ENCODE results near the gene C11orf91.
"Not testable (repeated sequence)": the region's sequence is repeated elsewhere in the genome, so short reads cannot be mapped to it uniquely, and the experiment has no call there.

The C11orf91 gene

GRCh38 chr11:33700502-33701271 lies at the start of gene C11orf91:
C11orf91 (minus strand) TSS chr11:33700826; CDS start chr11:33700740, 86 bp downstream.
- peak; percentile 93 for DNase-seq

- DNase-seq, result no peak
Observed at GRCh38 chr11:33747979-33748378, 47.4 kb upstream of the C11orf91 start.

GRCh38 chr11:33743291-33743690 lies 42.7 kb upstream of the C11orf91 start:
- no peak for DNase-seq

- DNase-seq, result no peak
Observed at GRCh38 chr11:33742249-33742851, 41.7 kb upstream of the C11orf91 start.

- no peak for DNase-seq
Observed at GRCh38 chr11:33741806-33742205, 41.2 kb upstream of the C11orf91 start.

- DNase-seq, result no peak
Observed at GRCh38 chr11:33737362-33737821, 36.8 kb upstream of the C11orf91 start.

GRCh38 chr11:33736148-33736812 lies 35.7 kb upstream of the C11orf91 start, which contains the start of gene CD59:
CD59 (minus strand) TSS chr11:33736423; CDS start chr11:33722445, 13,978 bp downstream.
- DNase-seq, result peak; percentile 89

GRCh38 chr11:33735271-33736147 lies 34.9 kb upstream of the C11orf91 start:
- peak; percentile 48 for DNase-seq

- DNase-seq, result no peak
Observed at GRCh38 chr11:33734441-33735270, 34.0 kb upstream of the C11orf91 start.

- no peak for DNase-seq
Observed at GRCh38 chr11:33733980-33734379, 33.4 kb upstream of the C11orf91 start.

GRCh38 chr11:33731723-33732531 lies 31.3 kb upstream of the C11orf91 start:
- peak; percentile 53 for DNase-seq

GRCh38 chr11:33730716-33731115 lies 30.1 kb upstream of the C11orf91 start:
- DNase-seq, result no peak

GRCh38 chr11:33729072-33729664 lies 28.5 kb upstream of the C11orf91 start:
- DNase-seq, result not testable (repeated sequence)

- not testable (repeated sequence) for DNase-seq
Observed at GRCh38 chr11:33727539-33727938, 26.9 kb upstream of the C11orf91 start.

GRCh38 chr11:33725496-33725895 lies 24.9 kb upstream of the C11orf91 start:
- no peak for DNase-seq

GRCh38 chr11:33724644-33725035 lies 24.0 kb upstream of the C11orf91 start:
- no peak for DNase-seq

- no peak for DNase-seq
Observed at GRCh38 chr11:33723238-33723881, 22.7 kb upstream of the C11orf91 start.

- peak; percentile 59 for DNase-seq
Observed at GRCh38 chr11:33722590-33723234, 22.1 kb upstream of the C11orf91 start.

GRCh38 chr11:33721984-33722383 lies 21.4 kb upstream of the C11orf91 start:
- DNase-seq, result no peak

Data from activated naive CD4-positive, alpha-beta T cell treated with Interleukin-2 at 50 U/mL for 16 hours (primary cell).